ENCODE data around the gene NAIF1. TPM values are rescaled to one million over a fixed set of nuclear protein-coding genes. Genes with fewer than 3 reads are reported as not detected.

The NAIF1 gene
- total RNA-seq, 1 donor from 2014 or later, result 7.0 TPM

DNA sequence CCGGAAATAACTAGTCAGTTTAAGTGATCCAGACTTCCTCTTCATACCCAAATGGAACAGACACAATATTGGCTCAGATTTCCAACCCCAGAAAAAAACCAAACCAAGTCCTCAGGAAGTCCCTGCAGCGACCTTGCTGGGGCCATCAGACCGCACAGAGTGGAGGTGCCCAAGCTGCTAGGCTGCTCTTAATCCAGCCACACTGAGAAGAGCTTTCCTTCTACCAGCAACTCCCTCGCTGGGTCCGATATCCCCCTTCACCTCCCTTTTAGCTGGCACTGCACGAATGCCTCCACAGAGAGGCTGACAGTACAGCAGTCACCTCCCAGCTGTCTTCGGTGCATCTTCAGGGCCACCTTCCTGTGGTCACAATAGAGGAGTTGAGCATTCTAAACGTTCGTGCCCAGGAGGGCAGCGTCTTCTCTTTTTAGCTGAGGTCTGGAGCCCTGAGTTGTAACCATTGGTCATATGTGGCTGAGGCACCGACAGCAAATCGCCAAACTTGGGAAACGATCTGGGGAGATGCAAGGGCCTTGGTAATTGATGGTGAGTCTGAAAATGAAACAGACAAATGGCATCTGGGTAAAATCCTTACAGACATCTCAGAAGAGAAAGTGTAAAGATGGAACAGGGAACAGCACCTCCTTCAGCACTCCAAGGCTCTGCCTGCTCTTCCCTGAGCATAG lies 5.7 kb downstream of the NAIF1 start:
- TF ChIP-seq, protein P1, sequence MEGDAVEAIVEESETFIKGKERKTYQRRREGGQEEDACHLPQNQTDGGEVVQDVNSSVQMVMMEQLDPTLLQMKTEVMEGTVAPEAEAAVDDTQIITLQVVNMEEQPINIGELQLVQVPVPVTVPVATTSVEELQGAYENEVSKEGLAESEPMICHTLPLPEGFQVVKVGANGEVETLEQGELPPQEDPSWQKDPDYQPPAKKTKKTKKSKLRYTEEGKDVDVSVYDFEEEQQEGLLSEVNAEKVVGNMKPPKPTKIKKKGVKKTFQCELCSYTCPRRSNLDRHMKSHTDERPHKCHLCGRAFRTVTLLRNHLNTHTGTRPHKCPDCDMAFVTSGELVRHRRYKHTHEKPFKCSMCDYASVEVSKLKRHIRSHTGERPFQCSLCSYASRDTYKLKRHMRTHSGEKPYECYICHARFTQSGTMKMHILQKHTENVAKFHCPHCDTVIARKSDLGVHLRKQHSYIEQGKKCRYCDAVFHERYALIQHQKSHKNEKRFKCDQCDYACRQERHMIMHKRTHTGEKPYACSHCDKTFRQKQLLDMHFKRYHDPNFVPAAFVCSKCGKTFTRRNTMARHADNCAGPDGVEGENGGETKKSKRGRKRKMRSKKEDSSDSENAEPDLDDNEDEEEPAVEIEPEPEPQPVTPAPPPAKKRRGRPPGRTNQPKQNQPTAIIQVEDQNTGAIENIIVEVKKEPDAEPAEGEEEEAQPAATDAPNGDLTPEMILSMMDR (conservative IDR thresholded peaks at IDR 0.05; ENCODE audit: low read depth, low read length), result no peak
- DNase-seq (ENCODE audit: low read depth), result no peak
- H3K4me3 ChIP-seq (ENCODE audit: low read depth, low read length), result no peak overlapping the region

DNA sequence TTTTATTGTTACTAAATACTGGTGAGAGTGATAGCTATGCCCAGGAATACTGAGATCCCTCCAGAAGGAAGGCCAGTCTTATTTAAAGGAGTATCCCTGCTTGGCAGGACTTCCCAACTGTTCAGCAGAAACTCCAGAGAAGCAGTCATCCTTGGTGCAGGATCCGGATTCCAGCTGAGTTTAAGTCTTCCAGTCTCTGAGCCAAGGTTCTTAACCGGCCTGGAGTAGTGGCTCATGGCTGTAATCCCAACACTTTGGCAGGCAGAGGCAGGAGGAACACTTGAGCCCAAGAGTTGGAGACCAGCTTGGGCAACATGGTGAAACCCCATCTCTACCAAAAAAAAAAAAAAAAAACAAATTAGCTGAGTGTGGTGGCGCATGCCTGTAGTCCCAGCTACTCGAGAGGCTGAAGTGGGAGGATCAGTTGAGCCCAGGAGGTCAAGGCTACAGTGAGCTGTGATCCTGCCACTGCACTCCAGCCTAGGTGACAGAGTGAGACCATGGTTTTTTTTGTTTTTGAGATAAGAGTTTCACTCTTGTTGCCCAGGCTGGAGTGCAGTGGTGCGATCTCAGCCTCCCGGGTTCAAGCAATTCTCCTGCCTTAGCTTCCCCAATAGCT lies 7.6 kb downstream of the NAIF1 start:
- no peak overlapping the region for H3K4me3 ChIP-seq (ENCODE audit: low read depth, low read length)
- no peak for DNase-seq (ENCODE audit: low read depth)
- TF ChIP-seq, protein P1 (conservative IDR thresholded peaks at IDR 0.05; ENCODE audit: low read depth, low read length), result no peak

DNA sequence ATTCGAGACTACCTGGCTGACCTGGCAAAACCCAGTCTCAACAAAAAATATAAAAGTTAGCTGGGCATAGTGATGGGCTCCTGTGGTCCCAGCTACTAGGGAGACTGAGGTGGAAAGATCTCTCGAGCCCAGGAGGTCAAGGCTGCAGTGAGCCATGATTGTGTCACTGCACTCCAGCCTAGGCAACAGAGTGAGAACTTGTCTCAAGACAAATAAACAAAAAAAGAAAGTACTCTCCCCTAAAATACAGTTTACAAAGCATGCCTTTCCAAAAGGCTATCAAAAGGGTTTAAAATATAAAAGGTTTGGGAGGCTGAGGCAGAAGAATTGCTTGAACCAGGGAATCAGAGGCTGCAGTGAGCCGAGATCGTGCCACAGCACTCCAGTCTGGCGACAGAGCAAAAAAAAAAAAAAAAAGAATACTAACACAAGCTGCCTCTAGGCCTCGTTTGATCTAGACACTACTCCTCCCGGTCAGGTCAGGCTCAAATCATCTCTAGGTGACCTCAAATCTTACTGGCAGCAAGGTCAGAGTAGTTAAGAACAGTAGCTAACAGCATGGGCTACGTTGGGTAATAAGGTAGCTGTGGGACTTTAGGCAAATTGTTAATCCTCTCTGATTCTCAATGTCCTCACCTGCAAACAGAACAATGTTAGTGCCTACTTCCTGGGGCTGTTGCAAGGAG lies 9.3 kb downstream of the NAIF1 start:
- DNase-seq (ENCODE audit: low read depth), result no peak
- TF ChIP-seq, protein P1 (conservative IDR thresholded peaks at IDR 0.05; ENCODE audit: low read depth, low read length), result no peak
- H3K4me3 ChIP-seq (ENCODE audit: low read depth, low read length), result no peak overlapping the region

DNA sequence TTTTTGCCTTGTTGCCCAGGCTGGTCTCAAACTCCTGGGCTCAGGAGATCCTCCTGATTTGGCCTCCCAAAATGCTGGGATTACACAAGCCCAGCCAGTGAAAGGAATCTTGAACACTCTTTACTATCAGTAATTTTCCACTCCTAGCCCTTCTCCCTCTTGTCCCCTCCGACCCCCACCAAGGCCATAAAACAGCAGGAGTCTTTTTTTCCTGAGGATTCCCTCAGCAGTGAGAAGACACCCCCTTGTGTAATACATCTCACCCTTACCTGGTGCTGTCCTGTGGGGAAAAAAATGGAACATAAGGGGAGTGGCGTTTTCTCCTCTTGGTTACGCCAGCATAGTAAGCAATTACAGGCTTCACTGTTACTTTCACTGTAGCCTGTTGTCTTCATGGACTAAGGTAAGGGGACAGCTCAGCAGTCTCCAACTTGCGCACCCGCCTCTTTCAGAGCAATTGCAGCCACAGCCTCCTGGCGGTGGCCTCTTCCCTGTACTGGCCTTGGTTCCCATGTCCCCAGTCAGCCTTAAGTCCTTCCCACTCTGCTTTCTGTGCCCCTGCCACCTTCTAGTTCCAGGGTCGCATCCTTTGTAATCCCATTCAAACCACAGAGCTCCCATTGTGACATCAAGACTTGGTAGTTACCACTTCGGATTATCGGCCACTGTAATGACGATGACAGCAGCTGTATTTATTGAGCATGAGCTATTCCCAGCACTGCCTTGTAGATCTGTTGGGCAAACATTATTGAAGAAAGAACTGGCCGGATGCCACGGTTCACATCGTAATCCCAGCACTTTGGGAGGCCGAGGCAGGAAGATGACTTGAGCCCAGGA lies 10.0 kb downstream of the NAIF1 start:
- TF ChIP-seq, protein P1 (conservative IDR thresholded peaks at IDR 0.05; ENCODE audit: low read depth, low read length), result no peak
- DNase-seq (ENCODE audit: low read depth), result no peak
- H3K4me3 ChIP-seq (ENCODE audit: low read depth, low read length), result no peak overlapping the region

DNA sequence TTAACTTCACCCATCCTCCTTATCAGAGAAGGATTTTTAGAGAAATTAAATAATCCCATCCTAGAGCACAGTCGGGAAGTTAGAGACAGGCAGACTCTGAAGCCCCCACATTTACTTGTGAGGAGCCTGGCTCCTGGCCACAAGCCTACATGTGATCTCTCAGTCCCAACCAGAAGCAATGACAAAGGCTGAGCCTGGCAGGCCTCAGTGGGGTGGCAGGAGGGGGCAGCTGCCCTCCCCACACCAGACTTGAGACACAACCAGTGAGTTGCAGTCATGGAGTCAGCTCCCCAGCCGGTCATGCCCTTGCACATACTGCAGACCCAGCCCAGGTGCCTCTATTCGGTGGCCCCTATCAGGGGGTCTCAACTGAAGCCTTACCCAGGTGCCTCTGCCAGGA lies 11.0 kb downstream of the NAIF1 start:
- DNase-seq (ENCODE audit: low read depth), result no peak

DNA sequence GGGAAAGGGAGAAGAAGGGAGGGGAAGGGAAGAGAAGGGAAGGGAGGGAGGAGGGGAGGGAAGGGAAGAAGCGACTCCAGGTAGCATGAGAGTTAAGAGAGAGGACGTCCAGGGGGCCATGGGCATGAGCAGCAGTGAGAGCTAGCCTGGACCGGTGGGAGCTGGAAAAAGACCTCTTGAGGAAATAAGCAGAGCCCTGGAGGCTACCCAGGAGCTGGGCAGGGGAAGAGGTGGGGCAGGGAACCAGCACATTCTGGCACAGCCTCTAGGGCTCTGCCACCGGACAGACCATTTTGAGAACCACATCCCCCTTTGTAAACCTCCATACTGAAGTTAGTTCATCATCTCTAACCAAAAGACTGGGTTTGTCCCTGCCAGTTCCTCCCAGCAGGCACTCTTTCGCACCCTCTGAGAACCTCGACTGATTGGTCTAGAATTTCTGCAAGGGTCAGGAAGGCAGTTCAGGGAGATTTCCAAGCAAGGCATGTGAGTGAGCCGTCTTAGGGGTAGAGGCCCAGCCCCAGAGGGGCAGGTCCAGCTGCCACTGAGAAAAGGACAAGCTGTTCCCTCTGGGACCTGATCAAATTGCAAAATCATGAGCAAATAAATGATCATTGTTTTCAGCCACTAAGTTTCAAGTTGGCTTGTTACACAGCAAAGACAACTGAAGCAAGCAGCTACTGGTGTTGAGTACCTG lies 11.6 kb downstream of the NAIF1 start:
- no peak for DNase-seq (ENCODE audit: low read depth)
- no peak overlapping the region for H3K4me3 ChIP-seq (ENCODE audit: low read depth, low read length)
- TF ChIP-seq, protein P1 (conservative IDR thresholded peaks at IDR 0.05; ENCODE audit: low read depth, low read length), result no peak

More for the DNA sequence above, 11.0 kb downstream of the NAIF1 start:
- TF ChIP-seq, protein P1 (conservative IDR thresholded peaks at IDR 0.05; ENCODE audit: low read depth, low read length), result no peak
- H3K4me3 ChIP-seq (ENCODE audit: low read depth, low read length), result no peak overlapping the region

Measured in epithelial cell of proximal tubule (primary cell).